ENCODE results near the gene ADAMTS8. TPM values are rescaled to one million over a fixed set of nuclear protein-coding genes. Genes with fewer than 3 reads are reported as not detected.

ADAMTS8 gene
- total RNA-seq, 1 donor: 2.6 TPM

DNA sequence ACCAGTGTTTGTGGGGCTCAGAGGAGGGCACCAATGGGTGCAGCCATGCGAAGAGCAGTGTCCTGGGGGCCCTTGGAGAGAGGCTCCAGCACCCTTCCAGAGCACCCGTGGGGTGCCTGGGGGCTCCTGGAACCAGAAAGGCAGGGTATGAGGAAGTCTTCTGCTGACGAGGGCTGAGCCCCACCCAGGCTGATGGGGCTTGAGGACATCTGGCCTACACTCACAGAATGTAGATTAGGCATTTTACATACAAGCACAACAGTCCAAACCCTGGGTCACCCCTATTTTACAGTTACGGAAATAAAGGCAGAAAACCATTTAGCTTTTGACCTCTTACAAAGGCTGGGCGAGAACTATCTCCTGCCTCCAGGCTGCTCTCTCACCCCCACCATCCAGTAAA is 47.6 kb downstream of the ADAMTS8 start:
- no peak for TF ChIP-seq CTCF (IDR thresholded peaks at IDR 0.05; ENCODE audit: insufficient read depth, low read length)
- no peak overlapping the region for H3K4me3 ChIP-seq (ENCODE audit: low read depth, low read length)

DNA sequence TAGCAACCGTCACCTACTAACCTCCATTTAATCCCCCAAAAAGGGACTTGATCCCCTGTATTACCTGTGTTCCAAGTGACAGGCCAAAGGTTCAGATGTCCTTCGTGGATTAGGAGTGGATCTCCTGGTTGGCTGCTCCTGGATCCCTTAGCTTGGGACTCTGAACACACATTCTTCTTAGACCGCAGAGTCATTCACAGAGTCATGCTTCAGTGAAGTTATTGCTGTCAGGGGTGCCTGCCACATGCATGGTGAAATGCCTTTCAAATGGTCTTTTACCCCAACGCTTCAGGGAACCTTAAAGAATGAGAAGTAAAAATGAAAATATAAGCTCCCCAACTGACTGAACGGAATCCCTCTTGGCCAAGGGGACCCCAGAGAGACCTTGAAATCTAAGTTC is 49.1 kb downstream of the ADAMTS8 start:
- no peak for TF ChIP-seq CTCF (IDR thresholded peaks at IDR 0.05; ENCODE audit: insufficient read depth, low read length)
- no peak overlapping the region for H3K4me3 ChIP-seq (ENCODE audit: low read depth, low read length)
- DNase-seq (ENCODE audit: low read depth): no peak

More for the DNA sequence above, 47.6 kb downstream of the ADAMTS8 start:
- no peak for DNase-seq (ENCODE audit: low read depth)

DNA sequence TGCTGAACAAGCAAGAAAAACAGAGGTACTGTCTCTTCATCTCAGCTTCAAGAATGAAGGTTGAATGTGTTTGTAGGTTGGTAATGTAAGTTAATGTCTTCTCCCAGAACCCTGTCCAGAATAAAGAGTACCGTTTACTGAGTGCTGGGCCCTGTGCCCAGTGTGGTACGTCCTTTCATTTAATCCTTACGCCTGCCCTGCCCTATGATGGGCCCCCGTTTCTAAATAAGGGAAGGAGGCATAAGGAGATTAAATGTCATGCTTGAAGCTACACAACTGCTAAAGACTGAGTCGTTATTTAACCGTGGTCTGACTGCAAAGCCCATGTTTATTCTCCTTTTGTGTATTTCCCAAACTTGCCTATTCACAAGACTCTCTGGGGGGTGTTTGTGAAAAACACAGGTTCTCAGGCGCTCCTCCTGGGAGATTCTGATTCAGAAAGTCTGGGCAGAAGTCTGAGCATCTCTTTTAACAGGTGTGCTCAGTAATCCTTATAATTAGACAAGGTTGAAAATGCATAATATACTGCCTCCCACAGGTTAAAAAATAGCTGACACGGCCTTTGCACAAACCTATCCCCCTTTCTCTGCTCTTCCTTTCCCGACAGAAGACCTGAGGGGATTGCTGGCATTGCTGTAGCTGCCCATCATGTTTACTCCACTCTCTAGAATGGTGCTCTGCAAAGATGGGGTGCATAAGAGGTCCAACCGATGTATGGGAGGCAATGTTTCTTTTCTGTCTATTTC is 57.4 kb downstream of the ADAMTS8 start:
- DNase-seq (ENCODE audit: low read depth): no peak
- TF ChIP-seq CTCF (IDR thresholded peaks at IDR 0.05; ENCODE audit: insufficient read depth, low read length): no peak
- no peak overlapping the region for H3K4me3 ChIP-seq (ENCODE audit: low read depth, low read length)

DNA sequence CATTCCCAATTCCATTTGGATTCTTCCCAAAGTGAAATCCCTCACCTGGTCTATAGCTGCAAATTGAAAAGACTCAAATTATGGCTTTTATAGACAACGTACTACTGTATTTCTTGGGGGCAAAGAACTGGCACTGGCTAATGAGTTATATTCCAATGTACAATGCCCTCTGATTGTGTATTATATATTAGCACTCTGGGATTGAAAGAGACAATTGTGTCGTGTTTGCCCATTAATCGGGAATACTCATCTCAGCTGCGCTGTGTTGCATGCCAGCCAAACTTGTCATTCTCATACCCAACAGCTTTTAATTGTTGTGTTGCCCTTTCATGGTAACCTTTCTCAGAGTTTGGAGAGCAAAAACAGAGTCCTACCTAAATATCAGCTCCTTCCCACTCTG is 58.7 kb downstream of the ADAMTS8 start:
- no peak overlapping the region for H3K4me3 ChIP-seq (ENCODE audit: low read depth, low read length)
- TF ChIP-seq CTCF (IDR thresholded peaks at IDR 0.05; ENCODE audit: insufficient read depth, low read length): no peak
- DNase-seq (ENCODE audit: low read depth): no peak

DNA sequence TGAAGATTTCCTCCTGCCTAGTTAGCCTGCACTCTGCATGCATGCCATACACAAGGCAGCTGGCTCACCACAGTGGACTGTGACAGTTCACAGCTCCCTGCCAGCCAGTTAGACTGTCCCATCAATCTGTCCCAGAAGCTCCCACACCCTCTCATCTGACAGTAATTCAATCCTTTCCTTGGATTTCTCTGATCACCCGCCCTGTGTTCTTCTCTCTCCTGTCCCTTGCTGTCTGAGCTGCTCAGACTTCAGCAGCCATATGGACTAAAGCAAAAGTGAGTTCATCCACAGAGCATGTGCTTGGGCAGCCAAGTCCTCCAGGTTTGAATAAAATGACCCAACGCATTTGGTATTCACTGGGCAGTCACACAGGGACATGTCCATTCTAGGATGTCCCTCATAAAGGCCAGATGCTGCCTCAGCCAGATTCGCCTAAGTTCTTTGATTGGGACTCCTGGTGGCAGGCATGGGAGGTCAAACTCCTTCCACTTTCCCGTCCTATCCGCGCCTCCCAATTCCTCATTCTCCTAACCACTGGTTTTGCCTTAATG is 59.2 kb downstream of the ADAMTS8 start:
- no peak for TF ChIP-seq CTCF (IDR thresholded peaks at IDR 0.05; ENCODE audit: insufficient read depth, low read length)
- H3K4me3 ChIP-seq (ENCODE audit: low read depth, low read length): no peak overlapping the region
- DNase-seq (ENCODE audit: low read depth): no peak

- no peak for DNase-seq (ENCODE audit: low read depth)
- TF ChIP-seq CTCF (IDR thresholded peaks at IDR 0.05; ENCODE audit: insufficient read depth, low read length): no peak
- H3K4me3 ChIP-seq (ENCODE audit: low read depth, low read length): no peak overlapping the region
Observed at GRCh38 chr11:130359419-130359818, 69.0 kb downstream of the ADAMTS8 start.
